Activated naive CD4-positive, alpha-beta T cell treated with anti-CD3 and anti-CD28 coated beads, Interleukin-2, amount 10 ng/mL, durations not matched to agents 7 days and 5 days (primary cell): ENCODE measurements around the gene TPM4.

Experiments
- CTCF ChIA-PET: fragments of 350-600 bp; sonication (Branson Sonifier 250); formaldehyde crosslinking; loops from one replicate; lab custom pipeline; 2021; ENCODE audit warnings: antibody characterized with exemption; lab: Charles Lee
- DNase-seq: peaks from one replicate; pipeline ENCODE4 v3.0.0-alpha.2; 2020
- H3K27ac Mint-ChIP-seq: one replicate; pipeline ENCODE4 v1.8.0; 2021; ENCODE audit warnings: mild to moderate bottlenecking, moderate library complexity, mixed read lengths
- H3K27me3 Mint-ChIP-seq: one replicate; pipeline ENCODE4 v1.8.0; 2021; ENCODE audit warnings: mild to moderate bottlenecking, mixed read lengths
- H3K36me3 Mint-ChIP-seq: one replicate; pipeline ENCODE4 v1.8.0; 2021; ENCODE audit warnings: mixed read lengths
- H3K4me1 Mint-ChIP-seq: one replicate; pipeline ENCODE4 v1.8.0; 2021; ENCODE audit warnings: mixed read lengths
- H3K4me3 Mint-ChIP-seq: one replicate; pipeline ENCODE4 v1.8.0; 2021; ENCODE audit warnings: mild to moderate bottlenecking, moderate library complexity, mixed read lengths
- H3K9me3 Mint-ChIP-seq: one replicate; pipeline ENCODE4 v1.8.0; 2021; ENCODE audit warnings: mixed read lengths

Gene TPM4

GRCh38 chr19:16143399-16144215 lies 67.3 kb downstream of the TPM4 start, which contains the start of gene HSH2D:
Gene HSH2D (plus strand): TSS chr19:16143685. CDS start chr19:16148751, 5,066 bp downstream.
- peak within 1 kb of the TSS; percentile 97 for H3K27ac Mint-ChIP-seq
- CTCF ChIA-PET: interaction anchor here (1.3 to 1.6 kb wide), 5 partner anchors 42 to 239 kb away, joined by 3 to 9 read pairs (median 5); partner anchors contain the start of genes FAM32A and TPM4
- H3K4me3 Mint-ChIP-seq: peak within 1 kb of the TSS; percentile 94
- DNase-seq: peak; percentile 92
- peaks cover 66% of the 10 kb centered on the region for H3K4me1 Mint-ChIP-seq
- H3K27me3 Mint-ChIP-seq: peaks cover 4% of the 10 kb centered on the region
- H3K9me3 Mint-ChIP-seq: no peaks in the 10 kb centered on the region
- H3K36me3 Mint-ChIP-seq: peaks cover 18% of the 10 kb centered on the region

GRCh38 chr19:16144216-16144581 lies 67.9 kb downstream of the TPM4 start:
- H3K4me1 Mint-ChIP-seq: peaks cover 72% of the 10 kb centered on the region
- CTCF ChIA-PET: interaction anchor here (1.3 to 1.6 kb wide), 5 partner anchors 41 to 239 kb away, joined by 3 to 9 read pairs (median 5); partner anchors contain the start of genes FAM32A and TPM4
- no peaks in the 10 kb centered on the region for H3K27me3 Mint-ChIP-seq
- H3K9me3 Mint-ChIP-seq: no peaks in the 10 kb centered on the region
- H3K4me3 Mint-ChIP-seq: peak overlapping the region; percentile 94
- H3K36me3 Mint-ChIP-seq: peaks cover 23% of the 10 kb centered on the region
- peak overlapping the region; percentile 97 for H3K27ac Mint-ChIP-seq
- no peak for DNase-seq

GRCh38 chr19:16146112-16146511 lies 69.8 kb downstream of the TPM4 start:
- Mint-ChIP-seq H3K9me3 (no peaks in the 10 kb centered on the region), H3K27me3 (no peaks in the 10 kb centered on the region), H3K36me3 (peaks cover 30% of the 10 kb centered on the region), H3K27ac (no peak overlapping the region), H3K4me3 (peak overlapping the region; percentile 43), H3K4me1 (peaks cover 68% of the 10 kb centered on the region)
- CTCF ChIA-PET: no interaction called here
- DNase-seq: no peak

- CTCF ChIA-PET: no interaction called here
- H3K9me3 Mint-ChIP-seq: no peaks in the 10 kb centered on the region
- peaks cover 49% of the 10 kb centered on the region for H3K4me1 Mint-ChIP-seq
- H3K27me3 Mint-ChIP-seq: no peaks in the 10 kb centered on the region
- peak overlapping the region; percentile 55 for H3K27ac Mint-ChIP-seq
- no peak for DNase-seq
- H3K36me3 Mint-ChIP-seq: peaks cover 46% of the 10 kb centered on the region
- no peak overlapping the region for H3K4me3 Mint-ChIP-seq
Observed at GRCh38 chr19:16148443-16149229, 72.3 kb downstream of the TPM4 start.
